Activated T-helper 17 cell treated with anti-CD3 and anti-CD28 coated beads, Interleukin-2, amount 50 U/mL, for 72 hours (primary cell): ENCODE measurements around the gene ILF2. TPM values are rescaled to one million over a fixed set of nuclear protein-coding genes. Genes with fewer than 3 reads are reported as not detected.

ENCODE experiments used
- ATAC-seq: fragments of 150-1000 bp; cut with Tn5 transposase; replicated peaks from 2 replicates; pipeline ENCODE4 v1.10.0; 2021; ENCODE audit warnings: mild to moderate bottlenecking, moderate library complexity
- H3K27ac Mint-ChIP-seq: one replicate; pipeline ENCODE4 v1.8.0; 2022; ENCODE audit warnings: mixed read lengths
- H3K27me3 Mint-ChIP-seq: one replicate; pipeline ENCODE4 v1.8.0; 2022; ENCODE audit warnings: mixed read lengths
- H3K36me3 Mint-ChIP-seq: one replicate; pipeline ENCODE4 v1.8.0; 2022; ENCODE audit warnings: low read depth, mild to moderate bottlenecking, mixed read lengths
- H3K4me1 Mint-ChIP-seq: one replicate; pipeline ENCODE4 v1.8.0; 2022; ENCODE audit warnings: mixed read lengths
- H3K4me3 Mint-ChIP-seq: one replicate; pipeline ENCODE4 v1.8.0; 2022; ENCODE audit warnings: mild to moderate bottlenecking, mixed read lengths
- H3K9me3 Mint-ChIP-seq: one replicate; pipeline ENCODE4 v1.8.0; 2022; ENCODE audit warnings: mixed read lengths
- total RNA-seq, 2 donors: library from RNA; stranded (reverse); gene quantifications; one replicate each; pipeline ENCODE4 v1.2.3, GENCODE V29; 2022

ILF2 gene
- total RNA-seq, 2 donors from 2014 or later = 153 to 245 TPM

- H3K36me3 Mint-ChIP-seq = peaks cover 28% of the 10 kb centered on the region
- no peaks in the 10 kb centered on the region for H3K9me3 Mint-ChIP-seq
- ATAC-seq = peak; percentile 13
- no peaks in the 10 kb centered on the region for H3K27me3 Mint-ChIP-seq
- peak overlapping the region; percentile 20 for H3K4me3 Mint-ChIP-seq
- H3K27ac Mint-ChIP-seq = peak overlapping the region; percentile 39
- peaks cover 24% of the 10 kb centered on the region for H3K4me1 Mint-ChIP-seq
These were observed 39.5 kb downstream of the ILF2 start for GRCh38 chr1:153631047-153632022.

GRCh38 chr1:153630384-153630783 lies 40.4 kb downstream of the ILF2 start:
- peaks cover 18% of the 10 kb centered on the region for H3K36me3 Mint-ChIP-seq
- ATAC-seq = no peak
- H3K4me1 Mint-ChIP-seq = peaks cover 24% of the 10 kb centered on the region
- peak overlapping the region; percentile 39 for H3K27ac Mint-ChIP-seq
- H3K27me3 Mint-ChIP-seq = no peaks in the 10 kb centered on the region
- peak overlapping the region; percentile 20 for H3K4me3 Mint-ChIP-seq
- H3K9me3 Mint-ChIP-seq = no peaks in the 10 kb centered on the region

- Mint-ChIP-seq H3K36me3 (peaks cover 14% of the 10 kb centered on the region), H3K4me3 (no peak overlapping the region), H3K4me1 (peaks cover 24% of the 10 kb centered on the region), H3K27me3 (no peaks in the 10 kb centered on the region), H3K27ac (peak overlapping the region; percentile 78), H3K9me3 (no peaks in the 10 kb centered on the region)
- no peak for ATAC-seq
These were observed 40.8 kb downstream of the ILF2 start for GRCh38 chr1:153629971-153630370.

- Mint-ChIP-seq H3K36me3 (peaks cover 7% of the 10 kb centered on the region), H3K4me1 (peaks cover 24% of the 10 kb centered on the region), H3K4me3 (no peak overlapping the region), H3K27me3 (no peaks in the 10 kb centered on the region), H3K27ac (peak overlapping the region; percentile 78), H3K9me3 (no peaks in the 10 kb centered on the region)
- ATAC-seq = no peak
These were observed 41.5 kb downstream of the ILF2 start for GRCh38 chr1:153629343-153629665.

DNA sequence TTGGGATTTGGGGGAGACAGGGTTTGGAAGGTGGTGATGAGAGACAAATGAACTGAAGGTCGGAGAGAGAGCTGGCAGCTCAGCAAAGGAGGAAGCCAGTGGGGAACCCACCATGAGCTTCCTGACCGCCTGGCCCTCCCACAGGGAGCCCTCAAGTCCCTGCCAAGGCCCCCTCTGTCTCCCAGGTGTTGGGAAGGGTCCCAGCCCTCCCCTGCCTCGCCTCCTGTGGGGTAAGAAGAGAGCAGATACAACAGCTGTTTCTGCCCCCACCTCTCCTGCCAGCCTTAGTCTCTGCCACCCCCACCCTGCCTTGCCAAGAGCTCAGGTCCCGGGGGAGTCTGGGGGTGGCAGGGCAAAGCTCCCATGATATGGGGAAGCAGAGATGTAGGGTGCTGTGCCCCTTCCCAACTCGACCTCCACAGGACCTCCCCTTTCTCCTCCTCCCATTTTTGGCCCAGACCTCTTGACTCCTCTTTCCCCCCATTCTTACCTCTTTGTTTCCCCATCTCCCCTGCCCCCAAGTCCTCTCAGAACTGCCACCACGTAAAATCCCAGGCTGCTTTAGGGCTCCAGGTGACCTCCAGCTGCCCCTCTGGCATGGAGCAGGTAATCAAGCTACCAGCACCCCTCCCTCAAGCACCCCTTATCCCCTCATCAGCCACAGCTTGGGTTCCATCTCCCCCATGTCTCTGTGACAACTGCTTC lies 42.0 kb downstream of the ILF2 start:
- no peak for ATAC-seq
- Mint-ChIP-seq H3K9me3 (no peaks in the 10 kb centered on the region), H3K27me3 (no peaks in the 10 kb centered on the region), H3K4me3 (no peak overlapping the region), H3K36me3 (peaks cover 2% of the 10 kb centered on the region), H3K4me1 (peaks cover 24% of the 10 kb centered on the region), H3K27ac (peak overlapping the region; percentile 78)

DNA sequence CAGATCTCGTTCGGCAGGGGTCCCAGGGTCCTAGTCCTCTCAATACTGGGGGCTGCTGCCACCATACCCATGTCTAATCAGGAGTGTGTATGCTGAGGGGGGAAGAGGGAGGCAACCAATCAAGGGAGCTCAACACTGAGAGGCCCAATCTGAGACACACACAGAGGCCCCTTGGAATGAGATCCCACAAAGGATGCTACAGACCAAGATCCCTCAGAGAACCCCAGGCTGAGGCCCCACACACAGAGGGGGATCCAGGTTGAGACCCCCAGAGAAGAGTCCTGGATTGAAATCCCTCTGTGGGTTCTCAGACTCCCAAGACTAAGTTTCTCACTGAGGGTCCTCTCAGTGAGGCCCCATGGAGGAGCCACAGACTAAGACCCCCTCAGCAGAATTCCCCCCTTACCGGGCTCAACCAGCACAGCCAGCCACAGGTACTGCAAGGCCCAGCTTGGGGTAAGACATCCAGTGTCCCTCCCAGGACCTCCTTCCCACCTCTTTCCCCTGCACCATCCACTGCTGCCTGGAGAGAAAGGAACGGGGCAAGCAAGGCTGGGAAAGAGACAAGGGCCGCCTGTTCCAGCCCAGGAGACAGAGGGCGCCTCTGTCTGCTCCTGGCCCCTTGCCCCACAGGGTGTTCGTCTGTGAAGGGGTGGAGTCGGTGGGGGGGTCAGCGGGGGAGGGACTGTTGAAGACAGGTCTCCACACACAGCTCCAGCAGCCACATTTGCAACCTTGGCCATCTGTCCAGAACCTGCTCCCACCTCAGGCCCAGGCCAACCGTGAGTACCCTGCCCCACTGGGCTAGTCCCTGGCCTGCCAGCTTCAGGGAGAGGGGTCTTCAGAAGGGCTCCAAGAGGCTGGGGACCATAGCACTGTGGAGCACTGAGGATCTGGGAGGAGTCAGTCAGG lies 42.8 kb downstream of the ILF2 start, which contains the start of gene S100A1:
Gene S100A1 (plus strand): TSS at position 720 of the 912 bp plus-strand sequence. CDS start 2,088 bp downstream, outside the sequence.
- Mint-ChIP-seq H3K36me3 (no peaks in the 10 kb centered on the region), H3K9me3 (no peaks in the 10 kb centered on the region), H3K4me3 (no peak within 1 kb of the TSS), H3K27me3 (no peaks in the 10 kb centered on the region), H3K4me1 (peaks cover 20% of the 10 kb centered on the region), H3K27ac (peak within 1 kb of the TSS; percentile 78)
- ATAC-seq = no peak

GRCh38 chr1:153626904-153627714 lies 43.7 kb downstream of the ILF2 start, which contains the start of gene S100A13:
TSS of gene S100A13 (minus strand) at chr1:153627505. CDS start at chr1:153626472, 1,033 bp downstream.
- Mint-ChIP-seq H3K27me3 (no peaks in the 10 kb centered on the region), H3K27ac (peak within 1 kb of the TSS; percentile 28)
- ATAC-seq = no peak

DNA sequence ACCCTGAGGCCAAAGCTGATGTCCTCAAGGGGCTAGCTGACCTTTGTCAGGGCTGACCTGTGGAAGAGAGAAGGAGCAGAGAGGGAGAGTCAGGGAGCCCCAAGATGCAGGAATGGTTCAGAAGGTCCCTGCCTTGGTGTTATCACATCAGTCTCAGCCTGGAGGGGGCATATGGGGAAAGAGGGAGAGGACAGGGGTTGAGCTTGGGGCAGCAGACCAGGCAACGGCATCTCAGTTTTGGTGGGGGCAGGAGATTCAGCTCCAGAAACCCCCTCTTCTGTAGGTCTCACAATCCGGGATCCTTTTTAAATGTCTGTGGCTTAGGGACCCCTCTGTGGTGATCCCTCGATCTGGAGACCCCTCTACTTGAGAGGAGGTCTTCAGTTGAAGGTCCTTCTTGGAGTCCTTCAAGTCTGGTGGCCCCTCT lies 44.3 kb downstream of the ILF2 start:
- Mint-ChIP-seq H3K4me1 (peaks cover 10% of the 10 kb centered on the region), H3K27ac (peak overlapping the region; percentile 28), H3K9me3 (no peaks in the 10 kb centered on the region), H3K4me3 (no peak overlapping the region), H3K36me3 (no peaks in the 10 kb centered on the region), H3K27me3 (no peaks in the 10 kb centered on the region)
- no peak for ATAC-seq

More at GRCh38 chr1:153626904-153627714, 43.7 kb downstream of the ILF2 start, which contains the start of gene S100A13:
- Mint-ChIP-seq H3K4me1 (peaks cover 15% of the 10 kb centered on the region), H3K36me3 (no peaks in the 10 kb centered on the region), H3K4me3 (no peak within 1 kb of the TSS), H3K9me3 (no peaks in the 10 kb centered on the region)

- Mint-ChIP-seq H3K4me1 (peaks cover 4% of the 10 kb centered on the region), H3K27ac (no peak overlapping the region), H3K4me3 (no peak overlapping the region), H3K36me3 (no peaks in the 10 kb centered on the region), H3K27me3 (no peaks in the 10 kb centered on the region), H3K9me3 (no peaks in the 10 kb centered on the region)
- no peak for ATAC-seq
These were observed 45.7 kb downstream of the ILF2 start for GRCh38 chr1:153624965-153625611.

GRCh38 chr1:153623101-153623500 lies 47.7 kb downstream of the ILF2 start:
- H3K27me3 Mint-ChIP-seq = no peaks in the 10 kb centered on the region
- no peak overlapping the region for H3K4me3 Mint-ChIP-seq
- no peak for ATAC-seq
- H3K27ac Mint-ChIP-seq = no peak overlapping the region
- H3K36me3 Mint-ChIP-seq = no peaks in the 10 kb centered on the region
- H3K9me3 Mint-ChIP-seq = no peaks in the 10 kb centered on the region
- peaks cover 4% of the 10 kb centered on the region for H3K4me1 Mint-ChIP-seq

DNA sequence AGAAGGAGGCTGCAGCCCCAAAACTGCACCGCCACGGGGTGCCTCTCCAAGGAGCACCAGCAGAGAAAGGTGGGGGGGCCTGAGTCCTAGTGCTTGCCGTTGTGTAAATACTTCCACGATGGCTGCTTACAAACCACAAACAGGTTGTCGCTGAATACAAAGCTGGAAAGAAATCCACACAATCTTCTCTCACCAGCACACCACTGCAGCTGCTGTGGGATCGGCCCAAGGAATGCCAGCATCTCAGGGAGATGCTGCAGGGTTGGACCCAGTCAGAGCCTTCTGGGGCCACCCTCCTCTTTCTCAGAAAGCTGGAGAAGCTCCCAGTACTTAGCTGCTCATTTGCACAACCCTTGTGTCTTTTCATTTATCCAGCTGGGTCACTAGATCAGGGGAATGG lies 51.6 kb downstream of the ILF2 start:
- Mint-ChIP-seq H3K9me3 (no peaks in the 10 kb centered on the region), H3K4me1 (no peaks in the 10 kb centered on the region), H3K4me3 (no peak overlapping the region), H3K27me3 (no peaks in the 10 kb centered on the region), H3K27ac (no peak overlapping the region), H3K36me3 (no peaks in the 10 kb centered on the region)
- no peak for ATAC-seq

DNA sequence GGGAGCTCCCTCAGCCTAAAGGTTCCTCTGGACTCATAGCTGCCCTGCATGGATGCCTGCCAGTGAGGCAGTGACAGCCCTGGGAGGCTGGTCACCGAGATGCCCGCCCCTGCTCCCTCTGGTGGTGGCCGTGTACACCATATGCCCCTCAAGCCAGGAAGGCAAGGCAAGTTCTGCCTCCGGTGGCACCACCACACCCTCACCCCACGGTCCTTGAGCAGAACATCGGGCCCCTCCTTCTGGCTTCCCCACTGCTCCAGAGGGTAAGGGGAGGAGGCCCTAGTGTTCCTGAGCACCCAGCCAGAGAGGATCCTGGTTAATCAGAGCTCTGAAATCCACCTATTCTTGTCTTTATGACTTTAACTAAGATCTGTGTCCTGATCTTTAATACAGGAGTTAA lies 53.1 kb downstream of the ILF2 start:
- Mint-ChIP-seq H3K36me3 (no peaks in the 10 kb centered on the region), H3K9me3 (no peaks in the 10 kb centered on the region), H3K4me1 (no peaks in the 10 kb centered on the region), H3K27me3 (no peaks in the 10 kb centered on the region), H3K4me3 (no peak overlapping the region), H3K27ac (peak overlapping the region; percentile 50)
- peak; percentile 97 for ATAC-seq

DNA sequence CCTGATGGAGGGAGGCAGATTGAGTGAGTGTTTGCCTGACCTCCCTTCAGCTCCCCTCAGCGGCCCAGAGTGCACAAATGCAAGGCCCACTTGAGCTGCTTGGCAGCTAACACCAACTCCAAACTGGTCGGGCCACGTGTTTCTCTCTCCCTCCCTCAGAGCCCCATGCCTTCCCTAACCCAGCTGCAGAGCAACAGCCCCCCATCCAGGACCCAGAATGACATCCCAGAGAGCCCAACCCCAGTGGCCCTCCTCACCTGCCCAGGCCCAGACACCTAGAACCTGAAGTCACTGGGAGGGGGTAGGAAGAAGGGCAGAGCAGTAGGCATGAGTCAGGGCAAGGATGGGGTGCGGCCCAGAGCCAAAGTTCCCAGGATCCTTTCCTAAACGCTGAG lies 53.9 kb downstream of the ILF2 start:
- no peak for ATAC-seq
- H3K27ac Mint-ChIP-seq = peak overlapping the region; percentile 68
- H3K9me3 Mint-ChIP-seq = no peaks in the 10 kb centered on the region
- H3K4me1 Mint-ChIP-seq = no peaks in the 10 kb centered on the region
- no peak overlapping the region for H3K4me3 Mint-ChIP-seq
- no peaks in the 10 kb centered on the region for H3K27me3 Mint-ChIP-seq
- H3K36me3 Mint-ChIP-seq = no peaks in the 10 kb centered on the region
